Fibroblast of villous mesenchyme (primary cell): ENCODE results near the gene ZNF532. TPM values are rescaled to one million over a fixed set of nuclear protein-coding genes. Genes with fewer than 3 reads are reported as not detected.
"Not testable (repeated sequence)": the region's sequence is repeated elsewhere in the genome, so short reads cannot be mapped to it uniquely, and the experiment has no call there.

Experiments used
- DNase-seq: peaks from one replicate; pipeline ENCODE4 v3.0.0-alpha.2; 2010; ENCODE audit warnings: low read depth
- H3K4me3 ChIP-seq: 2 replicates; pipeline ENCODE4 v1.5.1; 2011; ENCODE audit warnings: low read depth, mild to moderate bottlenecking, low read length
- CTCF ChIP-seq: IDR thresholded peaks from 2 replicates; pipeline ENCODE4 v1.5.1; 2012; ENCODE audit warnings: low read depth, mild to moderate bottlenecking, low read length; ENCODE audit not compliant: insufficient read depth
- total RNA-seq: library from RNA; depleted of rRNA; stranded (reverse); fragments of >200 nt; gene quantifications from 2 replicates; pipeline ENCODE4 v1.2.3, GENCODE V29; 2012

Gene ZNF532
- total RNA-seq, 1 donor: 45.8 TPM

DNA sequence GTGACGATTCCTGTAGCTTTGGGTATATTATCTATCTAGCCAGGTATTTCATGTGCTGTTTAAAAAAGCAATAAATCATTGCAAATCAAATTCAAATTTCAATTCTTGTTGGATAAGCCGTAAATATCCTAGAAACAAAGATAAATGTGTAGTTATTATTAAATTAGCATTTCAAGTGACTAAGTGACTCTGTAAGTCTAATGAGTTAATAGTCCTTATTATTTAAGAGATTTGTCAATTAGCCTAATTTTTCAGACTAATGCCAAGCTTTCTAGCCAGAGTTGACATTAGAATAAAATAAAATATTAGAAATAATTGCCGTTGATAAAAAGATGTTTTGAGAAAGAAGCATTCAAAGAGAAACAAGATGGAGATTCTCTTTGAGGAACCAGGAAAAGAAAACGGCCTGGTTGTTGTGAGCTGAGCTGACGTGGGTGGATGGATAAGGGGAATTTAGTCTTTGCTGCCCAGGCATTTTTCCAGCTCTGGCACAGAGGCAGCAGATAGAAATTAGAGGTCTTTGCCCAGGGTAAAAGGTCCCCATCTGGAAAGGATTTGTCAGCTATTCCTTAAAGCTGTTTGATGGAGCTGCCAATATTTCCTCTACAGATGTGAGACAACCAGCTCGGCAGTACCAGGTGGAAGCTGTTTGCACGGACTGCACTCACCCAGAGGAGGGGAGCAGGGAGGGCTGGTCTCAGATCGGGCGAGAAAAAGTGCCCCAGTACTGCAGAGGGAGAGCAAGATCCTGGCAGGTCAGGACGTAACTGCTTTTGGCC lies 157.7 kb downstream of the ZNF532 start:
- H3K4me3 ChIP-seq: no peak overlapping the region
- no peak for DNase-seq
- TF ChIP-seq CTCF: no peak

DNA sequence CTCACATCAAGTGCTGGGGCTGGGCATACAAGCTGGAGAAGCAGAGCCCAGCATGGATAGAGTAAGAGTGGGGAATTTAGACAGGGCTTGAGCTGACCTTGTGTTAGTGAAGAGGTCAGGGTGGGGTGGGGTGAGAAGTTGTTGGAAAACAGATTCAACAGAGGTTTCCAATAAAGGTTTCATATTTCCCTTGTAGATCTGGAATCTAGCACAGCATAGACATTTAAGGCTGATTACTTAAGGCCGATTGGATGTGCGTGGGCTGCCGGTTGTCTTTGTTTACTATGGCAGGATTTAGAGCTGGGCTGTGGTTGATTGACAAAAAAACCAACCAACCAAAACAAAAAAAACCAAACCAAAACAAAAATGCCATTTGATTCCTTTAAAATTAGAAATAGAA lies 160.2 kb downstream of the ZNF532 start:
- no peak for TF ChIP-seq CTCF
- DNase-seq: peak; percentile 93
- H3K4me3 ChIP-seq: no peak overlapping the region

- DNase-seq: not testable (repeated sequence)
Measured at GRCh38 chr18:59025532-59025931, 160.9 kb downstream of the ZNF532 start.

GRCh38 chr18:59026364-59026763 lies 161.7 kb downstream of the ZNF532 start:
- TF ChIP-seq CTCF: no peak
- no peak overlapping the region for H3K4me3 ChIP-seq
- no peak for DNase-seq

More at GRCh38 chr18:59025532-59025931, 160.9 kb downstream of the ZNF532 start:
- not testable (repeated sequence) for H3K4me3 ChIP-seq

DNA sequence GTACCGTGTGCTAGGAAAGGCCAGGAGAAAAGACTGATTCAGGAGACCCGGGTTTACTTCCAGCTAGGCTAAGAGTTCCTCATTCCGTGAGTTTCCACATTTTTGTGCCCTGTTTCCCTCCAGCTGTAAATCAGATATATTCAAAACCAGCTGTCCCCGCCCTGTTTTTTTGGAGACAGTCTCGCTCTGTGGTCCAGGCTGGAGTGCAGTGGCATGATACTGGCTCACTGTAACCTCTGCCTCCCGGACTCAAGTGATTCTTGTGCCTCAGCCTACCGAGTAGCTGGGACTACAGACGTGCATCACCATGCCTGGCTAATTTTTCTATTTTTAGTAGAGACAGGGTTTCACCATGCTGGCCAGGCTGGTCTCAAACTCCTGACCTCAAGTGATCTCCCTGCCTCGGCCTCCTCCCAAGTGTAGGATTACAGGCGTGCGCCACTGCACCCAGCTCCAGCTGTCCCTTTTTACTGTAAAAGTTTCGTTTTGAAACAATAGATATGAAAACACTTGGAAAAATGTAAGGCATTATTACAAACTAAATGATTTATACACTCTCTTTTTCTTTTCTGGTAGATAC lies 162.2 kb downstream of the ZNF532 start:
- no peak overlapping the region for H3K4me3 ChIP-seq
- no peak for TF ChIP-seq CTCF
- no peak for DNase-seq

DNA sequence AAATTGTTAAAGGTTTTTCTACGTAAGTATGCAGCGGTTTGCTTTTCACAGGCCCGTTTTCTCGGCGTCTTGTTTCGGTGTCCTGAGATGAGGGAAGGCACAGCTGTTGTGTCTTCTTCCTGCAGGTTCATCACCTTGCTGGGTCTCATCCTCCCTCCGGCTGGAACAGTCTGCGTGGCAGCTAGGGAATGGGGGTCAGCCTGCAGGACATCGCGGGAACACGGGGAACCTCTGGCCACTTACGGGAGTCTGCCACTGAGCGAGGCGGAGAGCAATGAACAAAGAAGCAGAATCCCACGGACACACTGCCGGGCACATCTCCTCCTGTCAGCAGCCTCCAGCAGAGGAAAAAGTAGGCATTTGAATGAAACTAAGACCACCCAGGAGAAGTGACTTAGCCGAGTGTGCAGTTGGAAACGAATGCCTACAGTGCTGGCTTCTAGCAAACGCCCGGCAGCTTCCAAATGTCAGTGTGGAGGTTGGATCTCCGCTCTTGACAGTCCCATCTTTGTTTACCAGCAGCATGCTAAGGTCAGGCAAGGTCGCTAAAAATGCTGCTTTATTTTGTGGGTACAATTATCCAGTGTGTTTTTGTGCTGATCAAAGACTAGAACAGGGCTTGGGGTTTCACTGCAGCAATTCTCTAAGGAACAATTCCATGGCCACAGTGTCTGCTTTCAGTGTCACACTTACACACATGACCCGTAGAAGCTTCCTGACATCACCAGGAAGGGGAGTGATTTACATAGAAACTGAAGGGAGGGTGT lies 165.2 kb downstream of the ZNF532 start:
- TF ChIP-seq CTCF: no peak
- DNase-seq: no peak

DNA sequence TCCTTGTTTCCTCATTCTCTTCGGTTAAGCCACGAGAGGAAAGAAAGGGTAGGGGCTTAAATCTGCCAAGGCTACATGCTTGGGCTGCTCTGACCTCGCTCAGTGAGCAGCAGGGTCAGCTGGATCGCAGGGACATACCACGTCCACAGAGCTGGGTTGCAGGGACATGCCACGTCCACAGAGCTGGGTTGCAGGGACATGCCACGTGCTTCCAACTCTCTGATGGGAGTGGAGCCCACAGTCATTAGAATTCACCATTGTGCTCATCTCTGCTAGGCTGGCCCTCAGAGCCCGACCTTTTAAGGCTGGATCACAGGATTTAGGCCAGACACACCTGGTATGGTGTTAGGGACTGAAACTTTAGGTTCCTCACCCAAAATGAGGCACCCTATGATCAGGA lies 167.6 kb downstream of the ZNF532 start:
- TF ChIP-seq CTCF: no peak
- no peak overlapping the region for H3K4me3 ChIP-seq
- no peak for DNase-seq

More for the DNA sequence above, 165.2 kb downstream of the ZNF532 start:
- no peak overlapping the region for H3K4me3 ChIP-seq
